ENCODE measurements around the gene DIP2B. TPM values are rescaled to one million over a fixed set of nuclear protein-coding genes. Genes with fewer than 3 reads are reported as not detected.
A peak's percentile ranks its signal among the peaks of the same experiment; 100 is the strongest.

DIP2B gene
- total RNA-seq, 2 experiments from 2014 or later, result 17.0 to 24.1 TPM

GRCh38 chr12:50728841-50729240, 224.1 kb downstream of the DIP2B start:
- ChIA-PET POLR2A (interaction anchor here (1.5 kb wide), 1 partner anchor 55 kb away, joined by 3 read pairs; no protein-coding TSS in a partner anchor), CTCF (ENCODE audit: unreplicated experiment) (no interaction called here)
- no peaks in the 10 kb centered on the region for H4K20me1 ChIP-seq (ENCODE audit: insufficient read depth, low read length)
- DNase-seq (ENCODE audit: low spot score), result no peak
- TSS peak; percentile 30 for BruUV-seq (replicated peaks)
- H3K4me2 ChIP-seq (ENCODE audit: low read length), result no peak overlapping the region
- no peak overlapping the region for H2AFZ ChIP-seq (ENCODE audit: low read length)
- H3K36me3 ChIP-seq (ENCODE audit: insufficient read depth, low read length), result peaks cover 67% of the 10 kb centered on the region
- TF ChIP-seq EZH2phosphoT487 (IDR thresholded peaks at IDR 0.05; ENCODE audit: borderline replicate concordance, low read depth, low read length), result no peak
- no peak for TF ChIP-seq CTCF (conservative IDR thresholded peaks at IDR 0.05; ENCODE audit: low read length)
- intact Hi-C loops (cut with micrococcal nuclease; ENCODE audit: unreplicated experiment), result no loop called here
- no peaks in the 10 kb centered on the region for H3K4me1 ChIP-seq (ENCODE audit: insufficient read depth, low read length, poor library complexity, severe bottlenecking)
- no peak overlapping the region for H3K27ac ChIP-seq (ENCODE audit: low read depth, low read length, poor library complexity, severe bottlenecking)
- no peaks in the 10 kb centered on the region for H3K9me3 ChIP-seq (ENCODE audit: low read length)
- no peak overlapping the region for H3K4me3 ChIP-seq (ENCODE audit: low read depth, low read length, poor library complexity, severe bottlenecking)
- H3K9me2 ChIP-seq (ENCODE audit: insufficient read depth, low read length), result no peaks in the 10 kb centered on the region
- H3K79me2 ChIP-seq (ENCODE audit: insufficient read depth, low read depth, low read length), result no peaks in the 10 kb centered on the region

DNA sequence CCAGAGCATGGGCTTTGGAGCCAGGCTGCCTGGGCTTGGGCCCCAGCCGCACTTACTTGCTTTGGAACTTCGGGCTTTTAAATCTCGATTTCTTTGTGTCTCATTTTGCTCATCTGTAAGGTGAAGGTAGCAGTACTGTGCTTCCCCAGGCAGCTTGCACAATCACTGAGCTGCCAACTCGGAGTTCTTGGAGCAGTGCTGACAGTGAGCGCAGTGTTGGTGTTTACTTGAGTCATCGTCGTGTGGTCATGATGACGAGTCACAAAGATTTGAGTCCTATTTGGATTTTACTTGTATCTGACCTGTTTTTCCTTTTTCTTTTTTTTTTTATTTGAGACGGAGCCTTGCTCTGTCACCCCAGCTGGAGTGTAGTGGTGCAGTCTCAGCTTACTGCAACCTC, 227.8 kb downstream of the DIP2B start:
- H3K36me3 ChIP-seq (ENCODE audit: insufficient read depth, low read length), result peaks cover 50% of the 10 kb centered on the region
- no peak for TF ChIP-seq EZH2phosphoT487 (IDR thresholded peaks at IDR 0.05; ENCODE audit: borderline replicate concordance, low read depth, low read length)
- TF ChIP-seq CTCF (conservative IDR thresholded peaks at IDR 0.05; ENCODE audit: low read length), result no peak
- intact Hi-C loops (cut with micrococcal nuclease; ENCODE audit: unreplicated experiment), result no loop called here
- POLR2A ChIA-PET, result no interaction called here
- no peaks in the 10 kb centered on the region for H3K9me2 ChIP-seq (ENCODE audit: insufficient read depth, low read length)
- no TSS peak for BruUV-seq (replicated peaks)
- H3K4me1 ChIP-seq (ENCODE audit: insufficient read depth, low read length, poor library complexity, severe bottlenecking), result no peaks in the 10 kb centered on the region
- H3K9me3 ChIP-seq (ENCODE audit: low read length), result no peaks in the 10 kb centered on the region
- CTCF ChIA-PET (ENCODE audit: unreplicated experiment), result no interaction called here
- H3K4me2 ChIP-seq (ENCODE audit: low read length), result no peak overlapping the region
- no peaks in the 10 kb centered on the region for H3K79me2 ChIP-seq (ENCODE audit: insufficient read depth, low read depth, low read length)
- no peak overlapping the region for H2AFZ ChIP-seq (ENCODE audit: low read length)
- no peak for DNase-seq (ENCODE audit: low spot score)
- H4K20me1 ChIP-seq (ENCODE audit: insufficient read depth, low read length), result no peaks in the 10 kb centered on the region
- no peak overlapping the region for H3K27ac ChIP-seq (ENCODE audit: low read depth, low read length, poor library complexity, severe bottlenecking)
- H3K4me3 ChIP-seq (ENCODE audit: low read depth, low read length, poor library complexity, severe bottlenecking), result no peak overlapping the region

DNA sequence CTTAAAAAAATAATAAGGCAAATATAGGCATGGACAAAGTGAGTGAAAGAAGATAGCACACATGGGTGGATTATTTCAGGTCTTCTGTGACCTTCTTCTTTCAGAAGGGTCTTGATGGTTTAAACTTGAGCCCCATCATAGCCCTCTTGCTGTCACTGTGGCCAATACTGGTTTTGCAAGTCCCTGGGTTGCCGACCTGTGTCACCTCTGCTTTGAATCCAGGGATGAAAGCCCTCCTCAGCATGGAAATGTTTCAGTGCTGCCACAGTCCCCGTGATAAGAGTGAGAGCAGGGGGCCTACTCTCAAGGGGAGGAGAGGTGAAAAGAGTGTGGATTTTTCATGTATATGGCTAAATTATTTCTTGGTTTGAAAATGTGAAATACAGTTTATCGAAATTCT, 228.9 kb downstream of the DIP2B start:
- POLR2A ChIA-PET, result no interaction called here
- Histone ChIP-seq H3K27ac (ENCODE audit: low read depth, low read length, poor library complexity, severe bottlenecking) (no peak overlapping the region), H2AFZ (ENCODE audit: low read length) (no peak overlapping the region), H3K9me2 (ENCODE audit: insufficient read depth, low read length) (no peaks in the 10 kb centered on the region), H3K79me2 (ENCODE audit: insufficient read depth, low read depth, low read length) (no peaks in the 10 kb centered on the region), H3K4me3 (ENCODE audit: low read depth, low read length, poor library complexity, severe bottlenecking) (no peak overlapping the region), H3K36me3 (ENCODE audit: insufficient read depth, low read length) (peaks cover 42% of the 10 kb centered on the region), H3K4me1 (ENCODE audit: insufficient read depth, low read length, poor library complexity, severe bottlenecking) (no peaks in the 10 kb centered on the region), H3K9me3 (ENCODE audit: low read length) (no peaks in the 10 kb centered on the region), H3K4me2 (ENCODE audit: low read length) (no peak overlapping the region), H4K20me1 (ENCODE audit: insufficient read depth, low read length) (no peaks in the 10 kb centered on the region)
- CTCF ChIA-PET (ENCODE audit: unreplicated experiment), result no interaction called here
- BruUV-seq (replicated peaks), result no TSS peak
- DNase-seq (ENCODE audit: low spot score), result no peak
- TF ChIP-seq EZH2phosphoT487 (IDR thresholded peaks at IDR 0.05; ENCODE audit: borderline replicate concordance, low read depth, low read length), result no peak
- intact Hi-C loops (cut with micrococcal nuclease; ENCODE audit: unreplicated experiment), result loop anchor here (1.0 kb wide), 1 partner anchor 229 kb away; the partner anchor contains the start of gene DIP2B
